GM18499 (cell line): ENCODE data around the gene SH3D21.

Experiments used
- ATAC-seq: cut with Tn5 transposase; IDR thresholded peaks from one replicate; pipeline ENCODE4 v1.9.1; 2021; ENCODE audit warnings: moderate number of reproducible peaks; ENCODE audit not compliant: insufficient read depth, unreplicated experiment

SH3D21 gene

GRCh38 chr1:36328088-36328480 lies 21.9 kb downstream of the SH3D21 start:
- no peak for ATAC-seq

- ATAC-seq: no peak
These were observed 22.5 kb downstream of the SH3D21 start for GRCh38 chr1:36328713-36329112.

GRCh38 chr1:36329817-36330216 lies 23.6 kb downstream of the SH3D21 start:
- ATAC-seq: no peak

DNA sequence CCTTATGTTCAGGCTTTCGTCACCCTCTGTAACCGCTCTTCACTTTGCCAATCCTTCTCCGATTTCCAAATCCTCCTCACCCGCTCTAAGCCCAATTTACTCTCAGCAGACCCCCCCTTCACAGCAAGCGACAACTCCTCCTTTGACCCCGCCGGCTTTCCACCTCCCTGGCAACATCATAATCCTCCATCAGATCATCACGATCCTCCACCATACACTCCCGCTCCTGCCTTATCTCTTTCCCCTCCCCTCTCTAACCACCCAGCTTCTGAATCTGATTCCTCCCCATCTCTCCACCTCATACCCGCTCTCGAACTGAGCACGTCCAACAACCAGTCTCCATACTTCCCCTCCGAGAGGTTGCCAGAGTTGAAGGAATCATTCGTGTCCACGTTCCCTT lies 24.8 kb downstream of the SH3D21 start:
- ATAC-seq: no peak

DNA sequence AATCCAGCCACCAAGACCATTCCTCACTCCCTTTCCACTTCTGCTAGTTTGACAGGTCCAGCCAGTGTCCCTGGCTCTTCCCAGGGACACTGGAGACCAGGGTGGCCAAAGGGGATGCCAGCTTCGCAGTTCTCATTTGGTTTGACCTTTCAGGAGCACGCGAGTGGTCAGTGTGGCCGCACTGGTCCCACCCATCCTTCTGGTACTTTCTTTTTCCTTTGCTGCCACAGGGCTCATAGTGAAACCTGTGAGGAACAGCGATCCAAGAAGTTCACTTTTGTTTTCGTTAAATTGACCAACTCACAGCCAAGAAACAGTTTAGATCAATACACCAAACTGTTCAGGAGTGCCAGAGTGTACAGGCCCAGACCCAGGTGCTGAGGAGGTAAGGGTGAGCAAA lies 31.7 kb downstream of the SH3D21 start:
- no peak for ATAC-seq

DNA sequence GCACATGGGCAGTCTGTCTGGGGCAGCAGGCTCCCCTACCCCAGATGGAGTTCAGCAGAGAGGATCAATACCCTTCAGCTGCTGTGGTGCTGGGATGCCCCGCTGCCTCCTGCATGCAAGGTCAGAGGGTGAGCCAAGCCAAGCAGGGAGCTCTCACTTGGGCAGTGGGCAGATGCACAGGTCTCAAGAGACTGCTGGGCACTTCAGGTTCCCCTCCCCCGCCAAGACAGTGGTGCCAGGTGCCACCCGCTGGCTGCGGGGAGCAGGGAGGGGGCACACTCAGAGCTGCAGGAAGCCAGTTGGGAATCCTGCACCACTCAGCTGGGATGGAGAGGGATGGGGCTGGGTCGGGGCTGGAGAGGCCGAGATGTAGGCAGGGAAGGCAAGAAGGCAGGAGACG lies 33.0 kb downstream of the SH3D21 start:
- no peak for ATAC-seq

- ATAC-seq: no peak
These were observed 33.4 kb downstream of the SH3D21 start for GRCh38 chr1:36339615-36340014.

- no peak for ATAC-seq
These were observed 35.6 kb downstream of the SH3D21 start for GRCh38 chr1:36341626-36342320.

GRCh38 chr1:36342426-36343185 lies 36.4 kb downstream of the SH3D21 start:
- no peak for ATAC-seq

GRCh38 chr1:36343651-36344394 lies 37.7 kb downstream of the SH3D21 start:
- ATAC-seq: no peak

DNA sequence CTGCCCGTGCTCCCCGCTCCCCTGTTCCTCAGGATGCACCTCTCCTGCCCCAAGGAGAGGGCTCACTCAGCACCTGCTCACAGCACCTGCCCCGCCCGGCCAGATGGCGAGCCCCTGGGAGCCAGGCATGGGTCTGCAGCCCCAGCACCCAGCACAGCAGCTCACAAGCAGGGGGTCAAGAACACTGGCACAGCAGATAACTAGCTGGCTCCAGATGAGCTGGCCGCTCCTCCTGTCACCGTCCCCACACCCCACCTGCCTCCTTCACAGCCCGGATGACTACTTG lies 38.2 kb downstream of the SH3D21 start:
- no peak for ATAC-seq

GRCh38 chr1:36345353-36345752 lies 39.2 kb downstream of the SH3D21 start:
- no peak for ATAC-seq

GRCh38 chr1:36346741-36347370 lies 40.7 kb downstream of the SH3D21 start:
- no peak for ATAC-seq

GRCh38 chr1:36349241-36349671 lies 43.1 kb downstream of the SH3D21 start:
- no peak for ATAC-seq

- no peak for ATAC-seq
These were observed 43.7 kb downstream of the SH3D21 start for GRCh38 chr1:36349839-36350238.

- ATAC-seq: no peak
These were observed 44.6 kb downstream of the SH3D21 start for GRCh38 chr1:36350659-36351226.

DNA sequence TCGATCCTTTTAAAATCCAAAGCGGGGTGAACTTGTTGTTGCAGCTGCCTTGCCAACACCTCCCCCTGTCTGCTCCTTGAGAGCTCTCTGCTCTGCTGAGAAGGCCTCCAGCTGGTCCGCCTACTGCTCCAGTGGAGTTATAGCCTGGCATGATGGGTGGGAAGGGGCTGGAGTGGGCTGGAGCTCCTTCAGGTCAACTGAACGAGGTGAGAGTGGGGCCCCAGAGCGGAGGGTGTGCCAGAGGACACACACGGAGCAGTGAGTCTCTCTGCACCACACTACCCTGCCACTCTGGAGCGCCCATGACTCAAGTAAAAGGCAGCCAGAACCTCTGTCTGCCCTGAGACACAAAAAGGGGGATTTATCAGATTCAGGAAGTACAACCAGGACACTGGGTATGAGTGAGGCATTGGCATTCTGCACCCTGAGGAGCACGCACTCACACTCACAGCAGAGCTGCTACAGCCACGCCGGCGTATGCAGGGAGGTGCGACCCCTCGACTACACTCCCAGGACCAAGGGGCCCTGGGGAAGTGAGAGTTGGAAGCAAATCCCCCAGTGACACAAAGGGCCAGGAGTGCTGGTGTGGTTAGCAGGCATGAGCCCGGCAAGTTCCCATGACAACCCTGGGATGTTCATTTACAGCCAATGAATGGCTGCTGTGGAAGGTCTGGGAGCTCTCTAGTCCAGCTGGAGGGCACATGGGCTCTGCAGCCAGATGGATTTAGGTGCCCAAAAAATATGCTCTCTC lies 45.2 kb downstream of the SH3D21 start:
- no peak for ATAC-seq

DNA sequence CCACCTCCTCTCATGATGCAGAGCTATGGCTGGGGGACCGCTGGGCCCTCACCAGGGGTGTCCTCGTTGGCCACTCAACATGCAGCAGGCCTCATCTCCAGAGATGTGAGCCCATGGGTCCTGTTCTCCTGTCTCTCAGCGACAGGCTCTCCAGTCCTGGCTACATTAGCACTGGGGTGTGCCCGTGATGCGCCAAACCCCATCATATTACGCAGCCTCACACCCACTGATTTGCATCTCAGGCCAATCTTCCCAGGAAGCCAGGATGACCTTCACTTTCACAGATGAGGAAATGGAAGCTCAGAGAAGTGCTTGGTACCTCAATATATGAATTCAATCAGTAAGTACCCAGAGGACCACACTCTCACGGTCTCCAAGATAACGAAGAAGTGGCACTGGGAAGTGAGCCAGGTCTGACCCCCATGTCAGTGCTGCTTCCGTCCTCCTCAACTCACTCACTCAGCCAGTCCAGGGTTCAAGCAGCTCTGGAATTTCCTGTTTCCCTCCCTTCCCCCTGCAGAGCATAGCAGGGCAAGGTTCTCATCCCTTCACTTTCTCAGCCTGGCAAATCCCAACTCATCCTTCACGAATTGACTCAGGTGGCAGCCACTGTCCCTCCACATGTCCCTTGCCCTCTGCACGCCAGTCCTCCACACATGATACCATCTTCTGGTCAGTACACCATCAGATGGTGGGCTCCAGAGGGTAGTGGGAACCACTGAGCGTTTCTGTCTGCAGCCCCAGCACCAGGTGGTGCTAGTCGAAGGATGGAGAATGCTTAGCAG lies 46.1 kb downstream of the SH3D21 start:
- ATAC-seq: no peak
